Adrenal gland (tissue), 5 donors: ENCODE results near the gene FASTK.

Experiments used
- CTCF ChIP-seq, 6 experiments: fragments of 450-650 bp in 4 of 6; fragments of 200-600 bp in 2 of 6; sonication (generic) in 1 of 6; IDR thresholded peaks; 1 replicate in 5 of 6; 2 replicates in 1 of 6; pipeline versions ENCODE4 v1.5.1 to v1.8.0; 2016 to 2021; ENCODE audit warnings: antibody characterized with exemption in 6 of 6, mild to moderate bottlenecking in 2 of 6, moderate library complexity in 1 of 6
- POLR2A ChIP-seq, 2 donors: fragments of 450-650 bp; IDR thresholded peaks; one replicate each; pipeline ENCODE4 v1.6.1; 2017; ENCODE audit warnings: antibody characterized with exemption in 2 of 2, mild to moderate bottlenecking in 2 of 2, moderate library complexity in 1 of 2
- donor health status: DM: no; HTN: no; CAD: no.

- no peak for TF ChIP-seq CTCF (IDR thresholded peaks at IDR 0.05)
- TF ChIP-seq POLR2A (IDR thresholded peaks at IDR 0.05), result no peak
Observed at GRCh38 chr7:151053096-151053495, 27.5 kb downstream of the FASTK start.
